Stomach smooth muscle (tissue), 2 donors: ENCODE measurements around the gene ECE1.

ENCODE experiments used
- H3K27ac ChIP-seq: one replicate; pipeline ENCODE4 v1.7.0; 2013; ENCODE audit warnings: mild to moderate bottlenecking, low read length, inconsistent platforms
- H3K27me3 ChIP-seq, 2 donors: one replicate each; pipeline ENCODE4 v1.7.0; 2013; ENCODE audit warnings: low read length in 2 of 2; ENCODE audit not compliant: insufficient read depth in 2 of 2, control insufficient read depth in 1 of 2
- H3K36me3 ChIP-seq, 2 donors: one replicate each; pipeline ENCODE4 v1.7.0; 2013; ENCODE audit warnings: low read length in 2 of 2; ENCODE audit not compliant: control insufficient read depth in 2 of 2, insufficient read depth in 2 of 2
- H3K4me1 ChIP-seq: one replicate; pipeline ENCODE4 v1.7.0; 2013; ENCODE audit warnings: low read length; ENCODE audit not compliant: control insufficient read depth, insufficient read depth
- H3K4me3 ChIP-seq, 2 donors: one replicate each; pipeline ENCODE4 v1.7.0; 2013; ENCODE audit warnings: low read length in 2 of 2
- H3K9ac ChIP-seq, 2 donors: one replicate each; pipeline ENCODE4 v1.7.0; 2013; ENCODE audit warnings: low read length in 2 of 2, mild to moderate bottlenecking in 1 of 2
- H3K9me3 ChIP-seq, 2 donors: one replicate each; pipeline ENCODE4 v1.7.0; 2013; ENCODE audit warnings: low read length in 2 of 2; ENCODE audit not compliant: control insufficient read depth in 2 of 2
- donor health status: healthy.
- donor health status: Pancreatic carcinoma.

ECE1 gene

DNA sequence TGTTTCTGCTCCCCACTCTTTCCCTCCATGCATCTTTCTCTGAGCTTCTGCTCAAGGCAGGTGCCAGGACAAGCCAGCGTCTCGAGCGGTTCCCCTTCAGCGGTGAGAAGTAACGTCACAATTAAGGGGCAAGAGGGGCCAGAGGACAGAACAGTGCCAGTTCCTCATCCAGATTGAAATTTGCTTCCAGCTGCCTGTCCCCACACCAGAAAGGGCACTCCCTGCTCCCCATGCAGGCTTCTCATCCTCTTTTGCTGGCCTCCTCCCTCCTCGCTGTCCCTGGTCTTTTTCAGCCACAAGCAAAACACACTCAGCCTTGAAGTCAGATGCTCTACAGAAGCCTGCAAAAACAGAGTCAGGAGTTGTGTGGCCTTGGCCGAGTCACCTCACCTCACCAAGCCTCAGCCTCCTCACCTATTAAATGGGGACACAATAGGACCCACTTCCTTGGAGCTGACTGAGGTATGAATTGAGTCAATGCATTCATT lies 35.0 kb upstream of the ECE1 start:
- H3K4me3 ChIP-seq, result peak overlapping the region; percentile 44 to 47
- peaks cover 0 to 2% of the 10 kb centered on the region in 2 donors for H3K36me3 ChIP-seq
- H3K27ac ChIP-seq, result peak overlapping the region; percentile 86
- H3K4me1 ChIP-seq, result peaks cover 71% of the 10 kb centered on the region
- no peaks in the 10 kb centered on the region for H3K27me3 ChIP-seq
- H3K9me3 ChIP-seq, result no peaks in the 10 kb centered on the region
- H3K9ac ChIP-seq, result peak overlapping the region; percentile 33 to 58

DNA sequence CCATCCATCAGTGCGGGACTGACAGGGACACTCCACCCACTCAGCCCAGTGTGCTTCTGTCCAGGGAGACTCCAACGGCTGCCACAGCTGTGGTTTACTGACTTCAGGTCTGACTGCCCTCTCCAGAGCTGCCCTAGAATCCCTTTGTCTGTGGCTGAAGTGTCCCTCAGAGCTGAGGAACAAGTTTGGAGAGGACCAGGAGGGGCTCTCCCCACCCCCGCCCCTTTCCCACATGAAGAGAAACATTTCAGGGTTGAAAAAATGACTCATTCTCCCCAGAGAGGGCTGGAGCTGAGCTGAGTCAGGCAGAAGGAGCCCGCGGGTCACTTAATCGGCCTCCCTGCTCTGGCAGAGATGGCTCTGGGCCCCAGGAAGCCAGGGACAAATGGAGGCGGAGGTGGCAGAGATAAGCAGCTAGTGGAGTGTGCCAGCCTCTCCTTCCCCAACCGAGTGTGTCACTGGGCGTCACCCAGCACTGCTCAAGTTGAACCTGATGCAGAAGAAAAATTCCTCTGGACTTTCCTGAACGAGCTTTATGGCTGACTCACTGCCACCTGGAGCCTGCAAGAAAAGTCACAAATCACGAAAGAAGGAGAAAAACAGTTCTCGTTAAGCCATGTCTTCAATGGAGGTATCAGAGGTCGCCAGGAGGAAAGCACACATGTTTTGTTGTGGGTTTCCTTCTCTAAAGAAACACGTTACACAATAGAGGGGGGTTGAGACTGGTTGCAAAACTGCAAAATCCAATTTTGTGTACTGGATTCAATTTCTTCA lies 34.3 kb upstream of the ECE1 start:
- no peaks in the 10 kb centered on the region for H3K9me3 ChIP-seq
- H3K4me3 ChIP-seq, result peak overlapping the region; percentile 44 to 47
- H3K9ac ChIP-seq, result peak overlapping the region; percentile 47 to 49
- peak overlapping the region; percentile 86 for H3K27ac ChIP-seq
- H3K27me3 ChIP-seq, result no peaks in the 10 kb centered on the region
- peaks cover 78% of the 10 kb centered on the region for H3K4me1 ChIP-seq
- H3K36me3 ChIP-seq, result peaks cover 0 to 2% of the 10 kb centered on the region in 2 donors

DNA sequence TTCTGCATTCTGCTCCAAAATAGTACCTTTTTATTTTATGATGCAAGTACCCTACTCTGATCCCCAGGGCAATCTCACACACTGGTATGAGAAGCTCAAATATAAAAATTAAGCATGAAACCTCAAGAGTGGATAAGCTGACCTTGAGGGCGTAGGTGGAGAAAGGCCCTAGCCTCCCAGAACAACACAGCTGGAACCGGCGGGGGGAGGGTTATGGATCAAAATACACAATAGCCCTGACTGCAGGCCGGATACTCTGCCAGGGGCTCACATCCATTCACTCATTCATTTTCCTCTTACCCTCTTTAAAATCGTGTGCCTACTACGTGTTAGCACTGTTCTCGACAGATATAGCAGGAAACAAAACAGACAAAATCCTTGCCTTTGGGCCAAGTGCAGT lies 32.8 kb upstream of the ECE1 start:
- Histone ChIP-seq H3K27ac (peak overlapping the region; percentile 58), H3K9ac (no peak overlapping the region), H3K4me3 (no peak overlapping the region), H3K4me1 (peaks cover 92% of the 10 kb centered on the region), H3K27me3 (no peaks in the 10 kb centered on the region), H3K9me3 (no peaks in the 10 kb centered on the region), H3K36me3 (peaks cover 0 to under 1% of the 10 kb centered on the region in 2 donors)

DNA sequence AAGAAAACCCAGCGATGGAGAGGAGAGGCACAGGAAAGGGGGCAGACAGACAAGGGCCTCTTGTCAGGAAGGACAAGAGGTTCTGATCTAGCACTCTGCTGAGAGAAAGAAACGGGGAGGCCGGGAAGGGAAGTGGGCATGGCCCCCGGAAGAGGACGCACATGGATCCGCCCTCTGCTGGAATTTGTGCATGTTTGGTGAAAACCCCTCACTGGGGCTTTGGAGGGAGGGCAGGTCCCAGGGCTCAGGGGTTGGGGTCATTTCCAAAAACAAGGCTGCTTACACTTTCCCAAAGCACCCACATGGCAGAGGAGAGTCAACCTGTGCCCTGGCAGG lies 32.4 kb upstream of the ECE1 start:
- Histone ChIP-seq H3K27me3 (no peaks in the 10 kb centered on the region), H3K9ac (no peak overlapping the region), H3K27ac (peak overlapping the region; percentile 58), H3K4me3 (no peak overlapping the region), H3K9me3 (no peaks in the 10 kb centered on the region), H3K4me1 (peaks cover 95% of the 10 kb centered on the region), H3K36me3 (no peaks in the 10 kb centered on the region)

DNA sequence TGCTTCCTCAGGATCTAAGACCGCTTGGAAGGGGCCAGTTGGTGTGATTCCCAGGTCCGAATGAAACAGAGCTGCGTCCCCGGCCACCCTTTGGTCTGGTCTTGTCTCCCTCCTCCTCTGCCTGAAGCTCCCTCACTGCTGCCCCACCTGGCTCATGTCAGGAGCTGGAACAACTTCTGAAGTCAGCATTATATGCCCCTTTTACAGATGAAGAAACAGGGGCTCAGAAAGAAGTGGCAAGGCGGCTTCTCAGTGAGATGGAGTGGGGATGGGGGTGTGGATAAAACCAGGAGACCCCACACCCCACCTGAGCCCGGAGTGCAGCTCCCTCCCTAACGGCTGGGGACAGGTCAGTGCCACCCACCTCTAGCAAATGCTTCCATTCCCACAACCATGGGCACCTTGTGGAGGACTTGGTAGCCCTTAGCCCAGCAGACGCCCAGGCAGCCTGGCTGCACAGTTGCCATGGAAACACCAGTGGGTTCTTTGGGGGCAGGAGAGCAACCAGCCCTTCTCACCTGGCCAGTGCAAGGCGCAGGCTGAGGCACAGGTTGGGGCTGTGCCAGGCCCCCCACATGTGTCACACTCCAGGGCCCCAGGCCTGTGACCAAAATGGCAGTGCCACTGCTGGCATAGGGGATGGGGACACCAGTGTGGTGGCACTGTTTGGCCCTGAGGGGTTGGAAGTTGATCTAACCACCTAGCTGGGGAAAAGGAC lies 31.9 kb upstream of the ECE1 start:
- H3K27me3 ChIP-seq, result no peaks in the 10 kb centered on the region
- no peaks in the 10 kb centered on the region for H3K9me3 ChIP-seq
- no peak overlapping the region for H3K4me3 ChIP-seq
- no peaks in the 10 kb centered on the region for H3K36me3 ChIP-seq
- H3K4me1 ChIP-seq, result peaks cover 95% of the 10 kb centered on the region
- H3K27ac ChIP-seq, result peak overlapping the region; percentile 58
- H3K9ac ChIP-seq, result no peak overlapping the region

DNA sequence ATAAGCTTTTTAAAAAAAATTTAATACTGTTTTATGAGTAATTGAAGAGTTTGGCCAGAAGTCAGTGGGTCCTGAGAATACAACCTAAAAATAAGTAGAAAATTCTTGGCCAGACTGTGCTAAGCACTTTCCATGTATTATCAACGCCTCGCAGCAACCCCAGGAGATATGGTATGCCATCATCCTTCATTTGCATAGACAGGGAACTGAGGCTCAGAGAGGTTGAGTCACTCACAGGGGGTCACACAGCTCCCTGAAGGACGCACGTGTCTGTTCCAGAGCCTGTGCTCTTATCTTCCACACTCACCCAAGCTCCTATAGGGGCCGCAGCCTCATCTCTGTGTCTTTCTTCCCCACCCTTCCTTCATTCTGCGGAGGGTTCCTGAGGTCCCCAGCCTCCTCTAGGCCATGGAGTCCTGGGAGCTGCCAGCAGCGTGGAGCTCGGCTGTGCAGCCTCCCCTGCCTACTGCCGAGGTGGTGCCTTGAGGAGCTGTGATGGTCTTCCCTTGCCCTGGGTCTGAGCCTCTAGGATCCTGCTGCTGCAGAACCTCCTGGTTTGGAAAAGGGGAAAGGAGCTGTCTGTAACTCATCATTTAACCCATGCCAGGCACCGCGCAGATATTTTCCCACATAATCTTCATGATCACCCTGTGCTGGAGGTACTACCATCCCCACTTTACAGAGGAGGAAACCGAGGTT lies 30.3 kb upstream of the ECE1 start:
- H3K9me3 ChIP-seq, result no peaks in the 10 kb centered on the region
- H3K9ac ChIP-seq, result no peak overlapping the region
- H3K4me1 ChIP-seq, result peaks cover 96% of the 10 kb centered on the region
- peak overlapping the region in 1 of 2 donors; percentile 15 for H3K4me3 ChIP-seq
- no peaks in the 10 kb centered on the region for H3K27me3 ChIP-seq
- no peaks in the 10 kb centered on the region for H3K36me3 ChIP-seq
- H3K27ac ChIP-seq, result peak overlapping the region; percentile 92

DNA sequence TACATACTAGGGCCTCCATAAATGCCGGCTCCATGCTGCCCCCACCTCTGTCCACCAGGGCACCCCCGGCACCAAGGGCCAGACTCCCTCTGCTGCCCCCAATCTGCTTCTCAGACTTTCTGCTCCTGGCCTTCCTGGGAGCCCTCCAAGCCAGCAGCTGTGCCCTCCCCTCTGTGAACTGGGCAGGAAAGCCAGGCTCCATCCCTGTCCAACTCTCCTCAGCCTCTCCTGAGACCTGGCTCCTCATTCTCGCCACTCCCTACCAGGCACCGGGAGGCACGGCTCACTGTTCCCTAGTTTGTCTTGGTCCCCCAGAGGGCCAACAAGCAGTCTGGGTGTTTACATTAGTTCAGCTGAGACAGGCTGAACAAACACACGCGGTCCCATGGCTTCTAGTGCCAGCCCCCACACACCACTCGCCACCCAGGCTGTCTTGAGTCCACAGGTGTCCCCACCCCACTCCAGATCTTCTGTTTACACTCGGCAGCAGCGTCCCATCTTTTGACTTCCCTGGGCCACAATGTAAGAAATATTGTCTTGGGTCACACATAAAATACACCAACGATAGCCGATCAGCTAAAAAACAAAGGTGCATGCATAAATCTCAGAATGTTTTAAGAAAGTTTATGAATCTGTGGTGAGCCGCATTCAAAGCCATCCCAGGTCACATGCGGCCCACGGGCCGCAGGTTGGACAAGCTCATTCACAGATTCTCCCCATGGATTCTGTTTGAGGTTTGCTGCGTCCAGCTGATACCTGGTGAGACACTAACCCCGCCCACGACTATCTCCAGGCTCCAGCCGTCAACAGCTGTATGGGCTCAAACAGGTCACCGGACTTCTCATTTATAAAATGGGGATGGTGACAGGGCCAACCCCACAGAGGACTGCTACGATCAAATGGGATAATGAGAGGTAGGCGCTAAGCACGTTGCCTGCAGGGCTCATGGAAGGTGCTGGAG lies 29.5 kb upstream of the ECE1 start:
- Histone ChIP-seq H3K9ac (peak overlapping the region; percentile 18 to 21), H3K4me1 (peaks cover 87% of the 10 kb centered on the region)

DNA sequence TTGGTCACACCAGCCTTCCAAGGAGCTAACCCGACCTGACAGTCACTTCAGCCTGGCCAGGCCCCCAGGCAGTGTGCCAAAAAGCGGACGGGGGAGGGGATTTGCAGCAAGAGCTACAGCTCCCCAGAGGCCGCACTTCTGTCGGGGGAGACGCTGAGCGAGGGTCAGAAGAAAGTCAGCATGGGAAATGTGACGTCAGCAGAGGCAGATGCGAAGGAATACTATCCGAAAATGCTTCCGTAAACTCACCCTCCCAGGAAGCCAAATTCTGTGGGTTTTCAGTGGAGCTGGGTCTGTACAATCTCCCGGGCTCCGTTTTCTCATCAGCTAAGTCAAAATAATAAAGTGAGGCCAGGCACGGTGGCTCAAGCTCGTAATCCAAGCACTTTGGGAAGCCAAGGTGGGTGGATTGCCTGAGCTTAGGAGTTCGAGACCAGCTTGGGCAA lies 28.5 kb upstream of the ECE1 start:
- Histone ChIP-seq H3K4me3 (peak overlapping the region in 1 of 2 donors; percentile 35), H3K9ac (peak overlapping the region; percentile 16 to 64), H3K4me1 (peaks cover 87% of the 10 kb centered on the region), H3K27ac (peak overlapping the region; percentile 92), H3K36me3 (no peaks in the 10 kb centered on the region), H3K27me3 (no peaks in the 10 kb centered on the region), H3K9me3 (no peaks in the 10 kb centered on the region)

More for the DNA sequence above, 29.5 kb upstream of the ECE1 start:
- Histone ChIP-seq H3K27me3 (no peaks in the 10 kb centered on the region), H3K4me3 (peak overlapping the region; percentile 26 to 47), H3K27ac (peak overlapping the region; percentile 92), H3K9me3 (no peaks in the 10 kb centered on the region), H3K36me3 (no peaks in the 10 kb centered on the region)

DNA sequence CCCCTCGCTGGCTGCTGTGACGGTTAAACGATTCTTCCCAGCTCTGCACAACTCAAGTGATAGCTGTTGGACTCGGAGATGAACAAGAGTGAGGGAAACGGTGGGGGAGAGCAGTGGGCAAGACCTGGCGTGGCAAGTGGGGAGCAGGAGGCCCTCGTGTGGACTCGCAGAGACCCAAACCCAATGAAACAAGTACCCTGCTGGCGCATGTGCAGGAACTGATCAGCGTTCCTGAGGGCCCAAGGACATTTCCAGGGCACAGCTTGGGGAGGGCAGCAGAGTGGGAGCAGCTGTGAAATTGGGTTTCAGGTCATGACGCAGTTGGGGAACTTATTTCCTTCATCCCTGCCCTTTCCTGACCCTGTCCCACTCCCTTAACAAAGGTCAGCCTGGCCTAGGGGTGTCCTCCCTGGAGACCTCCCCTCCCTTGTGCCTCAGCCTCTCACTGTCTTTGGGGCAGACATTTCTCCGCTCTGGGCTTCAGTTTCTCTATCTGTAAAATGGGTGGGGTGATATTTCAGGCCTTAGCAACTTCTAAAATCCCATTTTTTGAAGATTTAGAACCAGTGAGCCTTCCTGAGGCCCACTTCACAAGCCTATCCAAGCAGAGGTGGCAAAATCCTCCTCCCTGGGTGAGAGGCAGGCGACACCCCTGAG lies 27.9 kb upstream of the ECE1 start:
- H3K9ac ChIP-seq, result peak overlapping the region; percentile 16 to 64
- H3K4me3 ChIP-seq, result peak overlapping the region in 1 of 2 donors; percentile 35
- H3K27me3 ChIP-seq, result no peaks in the 10 kb centered on the region
- no peaks in the 10 kb centered on the region for H3K36me3 ChIP-seq
- H3K27ac ChIP-seq, result peak overlapping the region; percentile 92
- H3K9me3 ChIP-seq, result no peaks in the 10 kb centered on the region
- peaks cover 87% of the 10 kb centered on the region for H3K4me1 ChIP-seq
